Measurements from ENCODE around the gene HHATL.
A peak's percentile ranks its signal among the peaks of the same experiment; 100 is the strongest.

Gene HHATL

DNA sequence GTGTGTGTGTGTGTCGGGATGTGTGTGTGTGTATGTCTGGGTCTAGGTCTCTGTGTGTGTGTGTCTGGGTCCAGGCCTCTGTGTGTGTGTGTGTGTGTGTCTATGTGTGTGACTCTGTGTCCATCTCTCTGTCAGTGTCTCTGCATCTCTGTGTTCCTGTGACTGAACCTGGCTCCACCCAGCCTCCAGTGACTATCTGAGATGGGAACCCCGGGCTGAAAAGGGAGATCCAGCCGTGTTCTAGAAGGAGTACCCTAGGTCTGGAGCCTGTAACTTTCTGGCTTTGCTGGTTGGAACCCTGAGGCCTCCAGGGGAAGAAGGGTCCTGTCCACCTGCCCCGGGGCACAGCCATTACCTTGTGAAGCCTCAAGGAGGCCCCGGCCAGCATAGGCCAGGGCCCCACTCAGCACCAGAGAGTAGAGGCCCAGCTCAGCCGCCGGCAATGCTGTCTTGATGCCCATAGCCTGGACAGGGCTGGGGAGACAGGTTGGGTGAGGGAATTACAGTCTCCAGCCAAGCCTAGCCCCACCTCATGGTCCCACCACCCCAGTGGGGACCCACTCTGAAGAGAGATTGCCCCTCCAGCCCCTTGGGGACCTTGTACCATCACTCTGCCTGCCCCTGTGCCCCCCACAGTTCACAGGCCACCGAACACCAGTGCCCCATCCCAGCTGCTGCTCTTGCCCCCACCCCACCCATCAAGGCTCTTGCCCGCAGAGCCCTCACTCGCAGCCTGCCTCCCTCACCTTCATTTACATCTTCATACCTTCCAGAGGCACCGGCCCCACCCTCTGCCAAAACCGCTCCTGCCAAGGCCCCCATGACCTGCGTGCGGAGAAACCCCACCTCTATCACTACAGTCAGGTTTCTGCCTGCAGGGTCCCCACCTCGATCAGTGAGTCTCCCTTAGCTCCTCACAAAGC, 2.0 kb downstream of the HHATL start:
- Histone ChIP-seq H2BK120ac (ENCODE audit: low read depth, low read length) (no peak overlapping the region), H3K27me3 (ENCODE audit: control insufficient read depth in 3 of 3, insufficient read depth in 3 of 3, low read depth in 1 of 3, low read length in 3 of 3) (peaks cover 0 to 47% (median 0%) of the 10 kb centered on the region in 3 experiments), H3K36me3 (replicated peaks in 1 of 2; ENCODE audit: control insufficient read depth in 2 of 2, insufficient read depth in 2 of 2, low read length in 2 of 2) (no peaks in the 10 kb centered on the region), H3K14ac (ENCODE audit: low read length) (no peak overlapping the region), H2AK5ac (ENCODE audit: low read depth, low read length) (no peak overlapping the region), H3K4me2 (ENCODE audit: insufficient read depth, low read length, poor library complexity, severe bottlenecking) (no peak overlapping the region), H2BK5ac (ENCODE audit: low read length) (no peak overlapping the region), H2BK15ac (ENCODE audit: low read length) (no peak overlapping the region), H3K4me3 (ENCODE audit: low read length in 2 of 2) (no peak overlapping the region), H2AFZ (ENCODE audit: low read length) (no peak overlapping the region), H4K91ac (ENCODE audit: low read depth, low read length, poor library complexity) (no peak overlapping the region), H3K79me1 (ENCODE audit: low read depth, low read length) (peaks cover 1% of the 10 kb centered on the region), H2BK12ac (ENCODE audit: low read length) (no peak overlapping the region), H3K9me3 (replicated peaks in 1 of 2; ENCODE audit: control insufficient read depth in 2 of 2, insufficient read depth in 1 of 2, low read depth in 1 of 2, low read length in 2 of 2) (no peaks in the 10 kb centered on the region), H3K4ac (ENCODE audit: low read length) (no peak overlapping the region), H3K27ac (replicated peaks; ENCODE audit: low read length) (no peak overlapping the region), H4K8ac (ENCODE audit: low read depth, low read length) (no peak overlapping the region), H3K18ac (ENCODE audit: low read length) (no peak overlapping the region), H3K4me1 (ENCODE audit: control insufficient read depth in 2 of 2, insufficient read depth in 1 of 2, low read depth in 1 of 2, low read length in 2 of 2) (peaks cover 0 to 4% of the 10 kb centered on the region in 2 donors), H3K9ac (ENCODE audit: low read depth, low read length, poor library complexity) (no peak overlapping the region), H3K23ac (ENCODE audit: low read depth, low read length, poor library complexity) (no peak overlapping the region)
- no peak for DNase-seq (ENCODE audit: low spot score)
- no CpG with 5 or more reads among the region's 15 CpGs for WGBS, 2 donors (ENCODE audit: extremely low coverage in 2 of 2, insufficient read length in 2 of 2, insufficient replicate concordance in 1 of 2)

DNA sequence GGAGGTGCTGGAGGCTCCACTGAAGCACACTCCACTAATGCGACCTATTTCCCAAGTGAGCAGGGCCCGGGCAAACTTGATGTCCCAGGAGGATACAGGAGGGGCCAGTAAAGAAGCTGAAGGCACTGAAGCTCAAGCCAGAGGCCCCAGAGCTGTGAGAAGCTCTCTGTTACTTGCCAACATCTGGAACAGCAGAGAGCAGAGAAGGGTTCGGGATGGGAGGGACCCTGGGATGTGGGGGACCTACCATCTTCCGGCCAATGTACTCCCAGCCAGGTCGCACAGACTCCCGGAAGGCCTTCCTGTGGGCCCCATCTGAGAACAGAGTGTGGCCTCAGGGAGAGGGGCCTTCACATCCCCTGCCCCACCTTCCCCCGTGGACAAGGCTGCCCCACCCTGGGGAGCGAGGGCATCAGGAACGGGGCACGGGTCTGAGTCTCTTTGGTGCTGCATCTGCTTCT, 3.1 kb downstream of the HHATL start:
- WGBS, 2 donors (ENCODE audit: extremely low coverage in 2 of 2, insufficient read length in 2 of 2, insufficient replicate concordance in 1 of 2): no CpG with 5 or more reads among the region's 10 CpGs

DNA sequence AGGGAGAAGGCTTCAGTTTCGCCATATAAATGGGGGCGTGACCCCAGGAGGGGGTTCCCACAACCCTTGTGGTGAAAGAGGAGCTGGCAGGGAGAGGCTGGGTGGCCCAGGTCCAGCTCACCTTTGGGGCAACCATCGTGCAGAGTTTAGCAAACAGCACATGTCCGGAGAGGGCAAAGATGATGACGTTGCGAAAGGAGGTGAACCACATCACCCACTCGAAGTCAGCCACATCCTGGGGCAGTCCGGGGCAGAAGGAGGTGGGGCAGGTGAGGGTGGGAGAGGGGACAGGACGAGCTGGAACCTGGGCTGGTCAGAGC, 3.7 kb downstream of the HHATL start:
- no peak overlapping the region for H3K4me2 ChIP-seq (ENCODE audit: insufficient read depth, low read length, poor library complexity, severe bottlenecking)
- H3K23ac ChIP-seq (ENCODE audit: low read depth, low read length, poor library complexity): no peak overlapping the region
- WGBS, 2 donors (ENCODE audit: extremely low coverage in 2 of 2, insufficient read length in 2 of 2, insufficient replicate concordance in 1 of 2): no CpG with 5 or more reads among the region's 9 CpGs
- H2BK15ac ChIP-seq (ENCODE audit: low read length): no peak overlapping the region
- peak overlapping the region; percentile 48 for H3K18ac ChIP-seq (ENCODE audit: low read length)
- no peak overlapping the region for H3K14ac ChIP-seq (ENCODE audit: low read length)
- no peak overlapping the region for H2AK5ac ChIP-seq (ENCODE audit: low read depth, low read length)
- no peaks in the 10 kb centered on the region for H3K36me3 ChIP-seq (replicated peaks in 1 of 2; ENCODE audit: control insufficient read depth in 2 of 2, insufficient read depth in 2 of 2, low read length in 2 of 2)
- peaks cover 0 to 43% (median 0%) of the 10 kb centered on the region in 3 experiments for H3K27me3 ChIP-seq (ENCODE audit: control insufficient read depth in 3 of 3, insufficient read depth in 3 of 3, low read depth in 1 of 3, low read length in 3 of 3)
- no peak overlapping the region for H3K27ac ChIP-seq (replicated peaks; ENCODE audit: low read length)
- DNase-seq (ENCODE audit: low spot score): no peak
- H2BK120ac ChIP-seq (ENCODE audit: low read depth, low read length): no peak overlapping the region
- no peak overlapping the region for H2BK12ac ChIP-seq (ENCODE audit: low read length)
- H3K4ac ChIP-seq (ENCODE audit: low read length): no peak overlapping the region
- no peak overlapping the region for H3K9ac ChIP-seq (ENCODE audit: low read depth, low read length, poor library complexity)
- no peak overlapping the region for H2AFZ ChIP-seq (ENCODE audit: low read length)
- peaks cover 0 to 4% of the 10 kb centered on the region in 2 donors for H3K4me1 ChIP-seq (ENCODE audit: control insufficient read depth in 2 of 2, insufficient read depth in 1 of 2, low read depth in 1 of 2, low read length in 2 of 2)
- H3K79me1 ChIP-seq (ENCODE audit: low read depth, low read length): peaks cover 1% of the 10 kb centered on the region
- H4K8ac ChIP-seq (ENCODE audit: low read depth, low read length): no peak overlapping the region
- H2BK5ac ChIP-seq (ENCODE audit: low read length): no peak overlapping the region
- H4K91ac ChIP-seq (ENCODE audit: low read depth, low read length, poor library complexity): no peak overlapping the region
- no peaks in the 10 kb centered on the region for H3K9me3 ChIP-seq (replicated peaks in 1 of 2; ENCODE audit: control insufficient read depth in 2 of 2, insufficient read depth in 1 of 2, low read depth in 1 of 2, low read length in 2 of 2)
- no peak overlapping the region for H3K4me3 ChIP-seq (ENCODE audit: low read length in 2 of 2)

More for the DNA sequence above, 3.1 kb downstream of the HHATL start:
- Histone ChIP-seq H2BK15ac (ENCODE audit: low read length) (no peak overlapping the region), H4K91ac (ENCODE audit: low read depth, low read length, poor library complexity) (no peak overlapping the region), H3K27ac (replicated peaks; ENCODE audit: low read length) (no peak overlapping the region), H3K23ac (ENCODE audit: low read depth, low read length, poor library complexity) (no peak overlapping the region), H3K36me3 (replicated peaks in 1 of 2; ENCODE audit: control insufficient read depth in 2 of 2, insufficient read depth in 2 of 2, low read length in 2 of 2) (no peaks in the 10 kb centered on the region), H3K4me1 (ENCODE audit: control insufficient read depth in 2 of 2, insufficient read depth in 1 of 2, low read depth in 1 of 2, low read length in 2 of 2) (peaks cover 0 to 4% of the 10 kb centered on the region in 2 donors), H3K27me3 (ENCODE audit: control insufficient read depth in 3 of 3, insufficient read depth in 3 of 3, low read depth in 1 of 3, low read length in 3 of 3) (peaks cover 0 to 43% (median 0%) of the 10 kb centered on the region in 3 experiments), H3K18ac (ENCODE audit: low read length) (no peak overlapping the region), H3K79me1 (ENCODE audit: low read depth, low read length) (peaks cover 1% of the 10 kb centered on the region), H2BK5ac (ENCODE audit: low read length) (no peak overlapping the region), H2BK12ac (ENCODE audit: low read length) (no peak overlapping the region), H3K14ac (ENCODE audit: low read length) (no peak overlapping the region), H3K4ac (ENCODE audit: low read length) (no peak overlapping the region), H3K9ac (ENCODE audit: low read depth, low read length, poor library complexity) (no peak overlapping the region), H3K9me3 (replicated peaks in 1 of 2; ENCODE audit: control insufficient read depth in 2 of 2, insufficient read depth in 1 of 2, low read depth in 1 of 2, low read length in 2 of 2) (no peaks in the 10 kb centered on the region), H2AFZ (ENCODE audit: low read length) (no peak overlapping the region), H2BK120ac (ENCODE audit: low read depth, low read length) (no peak overlapping the region), H4K8ac (ENCODE audit: low read depth, low read length) (no peak overlapping the region), H3K4me2 (ENCODE audit: insufficient read depth, low read length, poor library complexity, severe bottlenecking) (no peak overlapping the region), H2AK5ac (ENCODE audit: low read depth, low read length) (no peak overlapping the region), H3K4me3 (ENCODE audit: low read length in 2 of 2) (no peak overlapping the region)
- DNase-seq (ENCODE audit: low spot score): no peak

DNA sequence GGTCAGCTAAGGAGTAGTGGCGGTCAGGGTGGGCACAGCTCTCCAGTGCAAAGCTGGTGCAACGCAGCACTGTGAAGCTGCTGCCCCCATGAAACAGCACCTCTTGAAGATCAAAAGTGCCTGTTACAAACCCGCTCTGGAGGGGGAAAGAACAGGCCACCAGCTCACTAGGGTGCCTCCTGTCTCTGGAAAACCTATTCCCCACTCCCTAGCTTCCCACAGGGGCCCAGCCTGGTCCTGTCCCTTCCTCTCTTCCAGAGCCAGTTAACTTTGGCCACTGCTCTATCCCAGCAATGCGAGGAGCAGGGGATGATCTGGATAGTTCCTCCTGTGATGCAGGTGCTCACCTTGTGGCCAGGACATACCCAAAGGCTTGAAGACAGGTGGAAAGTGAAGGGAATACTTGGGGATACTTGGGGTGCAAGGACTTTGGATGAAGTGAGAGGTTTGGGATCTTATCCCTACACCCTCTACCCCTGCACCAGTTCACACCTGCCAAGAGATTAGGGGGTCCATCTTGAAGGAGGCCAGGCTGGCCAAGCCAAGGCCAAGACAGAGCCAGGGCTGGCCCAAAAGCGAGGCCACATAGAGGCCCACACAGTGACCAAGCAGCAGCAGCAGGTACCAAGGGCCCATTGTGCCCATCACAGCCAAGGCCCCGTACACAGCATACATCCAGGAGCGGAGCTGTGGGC, 4.2 kb downstream of the HHATL start:
- no CpG with 5 or more reads among the region's 7 CpGs for WGBS, 2 donors (ENCODE audit: extremely low coverage in 2 of 2, insufficient read length in 2 of 2, insufficient replicate concordance in 1 of 2)
- Histone ChIP-seq H3K27ac (replicated peaks; ENCODE audit: low read length) (no peak overlapping the region), H3K79me1 (ENCODE audit: low read depth, low read length) (peaks cover 1% of the 10 kb centered on the region), H3K4me3 (ENCODE audit: low read length in 2 of 2) (no peak overlapping the region), H3K18ac (ENCODE audit: low read length) (no peak overlapping the region), H2BK12ac (ENCODE audit: low read length) (no peak overlapping the region), H3K23ac (ENCODE audit: low read depth, low read length, poor library complexity) (no peak overlapping the region), H3K36me3 (replicated peaks in 1 of 2; ENCODE audit: control insufficient read depth in 2 of 2, insufficient read depth in 2 of 2, low read length in 2 of 2) (no peaks in the 10 kb centered on the region), H3K4ac (ENCODE audit: low read length) (no peak overlapping the region), H4K8ac (ENCODE audit: low read depth, low read length) (no peak overlapping the region), H3K9ac (ENCODE audit: low read depth, low read length, poor library complexity) (no peak overlapping the region), H3K14ac (ENCODE audit: low read length) (no peak overlapping the region), H2AK5ac (ENCODE audit: low read depth, low read length) (no peak overlapping the region), H4K91ac (ENCODE audit: low read depth, low read length, poor library complexity) (no peak overlapping the region), H2BK15ac (ENCODE audit: low read length) (no peak overlapping the region), H2BK120ac (ENCODE audit: low read depth, low read length) (no peak overlapping the region), H3K4me2 (ENCODE audit: insufficient read depth, low read length, poor library complexity, severe bottlenecking) (no peak overlapping the region), H2BK5ac (ENCODE audit: low read length) (no peak overlapping the region), H2AFZ (ENCODE audit: low read length) (no peak overlapping the region), H3K4me1 (ENCODE audit: control insufficient read depth in 2 of 2, insufficient read depth in 1 of 2, low read depth in 1 of 2, low read length in 2 of 2) (peaks cover 0 to 4% of the 10 kb centered on the region in 2 donors), H3K9me3 (replicated peaks in 1 of 2; ENCODE audit: control insufficient read depth in 2 of 2, insufficient read depth in 1 of 2, low read depth in 1 of 2, low read length in 2 of 2) (no peaks in the 10 kb centered on the region), H3K27me3 (ENCODE audit: control insufficient read depth in 3 of 3, insufficient read depth in 3 of 3, low read depth in 1 of 3, low read length in 3 of 3) (peaks cover 0 to 41% (median 0%) of the 10 kb centered on the region in 3 experiments)
- DNase-seq (ENCODE audit: low spot score): no peak
